IMR-90 (cell line): Measurements from ENCODE around the gene PCNX2. TPM values are rescaled to one million over a fixed set of nuclear protein-coding genes. Genes with fewer than 3 reads are reported as not detected.

Experiments used
- ATAC-seq: fragments of 200-7000 bp; cut with Tn5 transposase; 2 replicates; pipeline ENCODE4 v1.9.1; 2020; ENCODE audit warnings: low read depth, mild to moderate bottlenecking, moderate library complexity
- BruUV-seq: library from RNA; stranded (reverse); fragments of 400-500 nt; replicated peaks from 2 replicates; lab custom pipeline; 2021; lab: Mats Ljungman, UMichigan
- CTCF ChIA-PET: fragments of 300-600 bp; formaldehyde crosslinking; extraction: SDS; loops from one replicate; lab custom pipeline; 2021; ENCODE audit warnings: antibody characterized with exemption; lab: Yijun Ruan, JAX
- POLR2A ChIA-PET: fragments of 300-600 bp; sonication (Branson Sonifier 250); formaldehyde crosslinking; loops from one replicate; lab custom pipeline; 2022; ENCODE audit warnings: antibody characterized with exemption; ENCODE audit not compliant: unreplicated experiment; lab: Charles Lee
- DNase-seq: peaks from one replicate; pipeline ENCODE4 v3.0.0; 2013
- H2AFZ ChIP-seq: replicated peaks from 2 replicates; pipeline ENCODE3; 2013; ENCODE audit warnings: low read length, mild to moderate bottlenecking; ENCODE audit not compliant: poor library complexity
- H2AK5ac ChIP-seq: 2 replicates; pipeline ENCODE4 v1.6.1; 2013; ENCODE audit warnings: low read depth, low read length, inconsistent platforms
- H2AK9ac ChIP-seq: replicated peaks from 2 replicates; pipeline ENCODE3; 2013; ENCODE audit warnings: mild to moderate bottlenecking, low read depth, low read length, moderate library complexity; ENCODE audit not compliant: poor library complexity
- H2BK120ac ChIP-seq: 2 replicates; pipeline ENCODE4 v1.6.1; 2013; ENCODE audit warnings: low read depth, low read length, inconsistent platforms
- H2BK15ac ChIP-seq: 3 replicates; pipeline ENCODE4 v1.6.1; 2013; ENCODE audit warnings: low read depth, low read length, inconsistent platforms
- H2BK20ac ChIP-seq: 2 replicates; pipeline ENCODE4 v1.6.1; 2013; ENCODE audit warnings: low read depth, mild to moderate bottlenecking, inconsistent platforms, low read length, moderate library complexity
- H2BK5ac ChIP-seq: 2 replicates; pipeline ENCODE4 v1.6.1; 2013; ENCODE audit warnings: mild to moderate bottlenecking, low read depth, low read length, inconsistent platforms; ENCODE audit not compliant: poor library complexity, severe bottlenecking
- H3K14ac ChIP-seq: replicated peaks from 2 replicates; pipeline ENCODE4 v1.6.1; 2013; ENCODE audit warnings: low read depth, low read length, inconsistent platforms
- H3K18ac ChIP-seq: 2 replicates; pipeline ENCODE4 v1.6.1; 2013; ENCODE audit warnings: low read depth, low read length, control low read depth
- H3K23ac ChIP-seq: 2 replicates; pipeline ENCODE4 v1.6.1; 2013; ENCODE audit warnings: low read depth, low read length, inconsistent platforms
- H3K27ac ChIP-seq: 2 replicates; pipeline ENCODE4 v1.5.1; 2013; ENCODE audit warnings: mild to moderate bottlenecking, control low read depth, low read length; ENCODE audit not compliant: insufficient read depth
- H3K27me3 ChIP-seq: 2 replicates; pipeline ENCODE4 v1.6.1; 2013; ENCODE audit warnings: low read length; ENCODE audit not compliant: control insufficient read depth, insufficient read depth
- H3K36me3 ChIP-seq: 2 replicates; pipeline ENCODE4 v1.6.1; 2013; ENCODE audit warnings: low read length, mixed read lengths; ENCODE audit not compliant: control insufficient read depth, insufficient read depth
- H3K4ac ChIP-seq: 2 replicates; pipeline ENCODE4 v1.6.1; 2013; ENCODE audit warnings: low read depth, low read length, inconsistent platforms
- H3K4me1 ChIP-seq: 2 replicates; pipeline ENCODE4 v1.6.1; 2013; ENCODE audit warnings: low read length, mixed read lengths; ENCODE audit not compliant: control insufficient read depth, insufficient read depth
- H3K4me2 ChIP-seq: 2 replicates; pipeline ENCODE4 v1.6.1; 2013; ENCODE audit warnings: low read depth, mild to moderate bottlenecking, control low read depth, low read length, moderate library complexity
- H3K4me3 ChIP-seq: 2 replicates; pipeline ENCODE4 v1.5.1; 2013; ENCODE audit warnings: low read depth, mild to moderate bottlenecking, control low read depth, low read length, moderate library complexity; ENCODE audit not compliant: insufficient read depth
- H3K56ac ChIP-seq: 2 replicates; pipeline ENCODE4 v1.6.1; 2013; ENCODE audit warnings: low read length, inconsistent platforms; ENCODE audit not compliant: insufficient read depth; ENCODE audit errors: extremely low read depth
- H3K79me1 ChIP-seq, 2 experiments: 2 replicates each; pipeline ENCODE4 v1.6.1; 2013; ENCODE audit warnings: low read length in 2 of 2, inconsistent platforms in 1 of 2, low read depth in 1 of 2
- H3K9ac ChIP-seq: 2 replicates; pipeline ENCODE4 v1.6.1; 2013; ENCODE audit warnings: low read depth, low read length, control low read depth
- H3K9me1 ChIP-seq: 2 replicates; pipeline ENCODE4 v1.6.1; 2013; ENCODE audit warnings: low read length, inconsistent platforms; ENCODE audit not compliant: insufficient read depth
- H3K9me3 ChIP-seq: 2 replicates; pipeline ENCODE4 v1.6.1; 2013; ENCODE audit warnings: low read length; ENCODE audit not compliant: control insufficient read depth, insufficient read depth
- H4K20me1 ChIP-seq: 2 replicates; pipeline ENCODE4 v1.6.1; 2013; ENCODE audit warnings: low read length, inconsistent platforms; ENCODE audit not compliant: insufficient read depth
- H4K5ac ChIP-seq: 2 replicates; pipeline ENCODE4 v1.6.1; 2013; ENCODE audit warnings: mild to moderate bottlenecking, low read depth, low read length, control low read depth
- H4K8ac ChIP-seq, 2 experiments: 2 replicates each; pipeline ENCODE4 v1.6.1; 2013; ENCODE audit warnings: low read depth in 2 of 2, low read length in 2 of 2, control low read depth in 1 of 2, inconsistent platforms in 1 of 2
- H4K91ac ChIP-seq: 2 replicates; pipeline ENCODE4 v1.6.1; 2013; ENCODE audit warnings: low read depth, low read length, inconsistent platforms; ENCODE audit not compliant: insufficient read depth
- CEBPB ChIP-seq: IDR thresholded peaks from 2 replicates; pipeline ENCODE4 v1.6.1; 2012; ENCODE audit warnings: low read depth, low read length, improper control_type of control experiment
- NFE2L2 ChIP-seq: fragments of 150-350 bp; IDR thresholded peaks from 2 replicates; pipeline ENCODE4 v1.6.1; 2016; ENCODE audit warnings: low read depth, mild to moderate bottlenecking, low read length
- WGBS, 2 experiments: methylation state at CpG; one replicate each; pipeline versions ENCODE4 v1.1.5 to v1.1.7; 2013; ENCODE audit warnings: missing lambda C conversion rate in 2 of 2; ENCODE audit not compliant: insufficient read length in 1 of 2; ENCODE audit errors: extremely low coverage in 2 of 2; 5-methylcytosine and 5-hydroxymethylcytosine counted together
- dilution Hi-C: fragments of 300-500 bp; cut with HindIII; formaldehyde crosslinking; loops from one replicate; pipeline ENCODE4 v1.14.3; 2018; ENCODE audit warnings: low sequenced_read_pairs; ENCODE audit not compliant: unreplicated experiment
- in situ Hi-C: fragments of 300-500 bp; cut with MboI; formaldehyde crosslinking; loops from 3 replicates; pipeline ENCODE4 v1.14.3; 2019; ENCODE audit warnings: low sequenced_read_pairs, inconsistent platforms, mixed read lengths
- intact Hi-C: fragments of 100-400 bp; cut with micrococcal nuclease; formaldehyde crosslinking; loops from 2 replicates; pipeline ENCODE4 v1.10.0; 2022
- polyA plus RNA-seq, 3 experiments: library from polyadenylated mRNA; depleted of rRNA; stranded (reverse); fragments of >200 nt; gene quantifications; 2 replicates each; pipeline ENCODE4 v1.2.3, GENCODE V29; 2012; ENCODE audit warnings: low replicate concordance in 1 of 3
- total RNA-seq: library from RNA; depleted of rRNA; stranded (reverse); fragments of >200 nt; gene quantifications from 2 replicates; pipeline ENCODE4 v1.2.3, GENCODE V29; 2012

Gene PCNX2
- total and polyA plus RNA-seq, 2 of the 4 experiments (the other 2 are of a cell fraction) = 15.9 to 22.6 TPM

DNA sequence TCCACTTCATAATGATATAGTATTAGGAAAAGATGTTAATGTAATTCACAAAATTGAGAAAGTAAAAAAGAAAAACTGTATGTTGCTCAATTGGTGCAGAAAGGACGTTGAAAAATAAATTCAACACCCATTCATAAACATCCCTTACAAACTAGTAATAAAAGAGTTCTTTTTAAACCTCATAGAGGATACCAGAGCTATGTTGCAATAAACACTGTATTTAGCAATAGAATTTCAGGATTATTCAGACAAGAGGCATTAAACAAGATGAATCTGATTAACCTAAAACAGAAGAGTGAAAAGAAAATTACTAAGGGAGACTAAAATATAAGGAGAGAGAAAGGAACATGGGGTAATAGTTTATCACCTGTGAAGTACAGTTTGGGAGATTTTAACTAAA is 190.3 kb downstream of the PCNX2 start:
- dilution Hi-C loops = no loop called here
- TF ChIP-seq NFE2L2 = no peak
- TF ChIP-seq CEBPB = peak; percentile 96
- Histone ChIP-seq H2AK5ac (no peak overlapping the region), H2BK120ac (0 out of 2 replicates have a peak overlapping the region, but pooled peaks have one; percentile 17), H3K14ac (no peak overlapping the region), H3K27me3 (no peaks in the 10 kb centered on the region), H2BK15ac (no peak overlapping the region), H2BK5ac (no peak overlapping the region), H3K9ac (no peak overlapping the region), H3K4ac (peak overlapping the region; percentile 64; the same call in 1 of the 2 replicates), H3K4me1 (peaks cover 11% of the 10 kb centered on the region), H3K56ac (no peak overlapping the region), H3K4me2 (peak overlapping the region; percentile 52), H2AFZ (no peak overlapping the region), H4K91ac (no peak overlapping the region), H2BK20ac (peak overlapping the region; percentile 36; the same call in 1 of the 2 replicates), H4K8ac (no peak overlapping the region), H3K18ac (peak overlapping the region; percentile 74), H3K9me1 (peaks cover 3% of the 10 kb centered on the region; the same call in 1 of the 2 replicates), H4K5ac (peak overlapping the region; percentile 35; the same call in 1 of the 2 replicates), H3K79me1 (no peaks in the 10 kb centered on the region; a peak in 1 of 4 replicates), H3K9me3 (no peaks in the 10 kb centered on the region), H3K23ac (no peak overlapping the region), H2AK9ac (no peak overlapping the region), H3K36me3 (peaks cover 1% of the 10 kb centered on the region), H4K20me1 (no peaks in the 10 kb centered on the region), H3K27ac (peak overlapping the region; percentile 36; the same call in 1 of the 2 replicates), H3K4me3 (no peak overlapping the region)
- intact Hi-C loops = no loop called here
- in situ Hi-C loops = no loop called here
- DNase-seq = peak; percentile 70
- peak; percentile 86 for ATAC-seq
- BruUV-seq = no TSS peak
- ChIA-PET POLR2A (no interaction called here), CTCF (no interaction called here)
- no CpG with 5 or more reads among the region's 1 CpG for WGBS, 2 experiments
